LoVo (cell line): ENCODE measurements around the gene ZBTB40.

Experiments
- DNase-seq: peaks from one replicate; pipeline ENCODE4 v3.0.0-alpha.2; 2016; ENCODE audit warnings: low spot score

Gene ZBTB40

DNA sequence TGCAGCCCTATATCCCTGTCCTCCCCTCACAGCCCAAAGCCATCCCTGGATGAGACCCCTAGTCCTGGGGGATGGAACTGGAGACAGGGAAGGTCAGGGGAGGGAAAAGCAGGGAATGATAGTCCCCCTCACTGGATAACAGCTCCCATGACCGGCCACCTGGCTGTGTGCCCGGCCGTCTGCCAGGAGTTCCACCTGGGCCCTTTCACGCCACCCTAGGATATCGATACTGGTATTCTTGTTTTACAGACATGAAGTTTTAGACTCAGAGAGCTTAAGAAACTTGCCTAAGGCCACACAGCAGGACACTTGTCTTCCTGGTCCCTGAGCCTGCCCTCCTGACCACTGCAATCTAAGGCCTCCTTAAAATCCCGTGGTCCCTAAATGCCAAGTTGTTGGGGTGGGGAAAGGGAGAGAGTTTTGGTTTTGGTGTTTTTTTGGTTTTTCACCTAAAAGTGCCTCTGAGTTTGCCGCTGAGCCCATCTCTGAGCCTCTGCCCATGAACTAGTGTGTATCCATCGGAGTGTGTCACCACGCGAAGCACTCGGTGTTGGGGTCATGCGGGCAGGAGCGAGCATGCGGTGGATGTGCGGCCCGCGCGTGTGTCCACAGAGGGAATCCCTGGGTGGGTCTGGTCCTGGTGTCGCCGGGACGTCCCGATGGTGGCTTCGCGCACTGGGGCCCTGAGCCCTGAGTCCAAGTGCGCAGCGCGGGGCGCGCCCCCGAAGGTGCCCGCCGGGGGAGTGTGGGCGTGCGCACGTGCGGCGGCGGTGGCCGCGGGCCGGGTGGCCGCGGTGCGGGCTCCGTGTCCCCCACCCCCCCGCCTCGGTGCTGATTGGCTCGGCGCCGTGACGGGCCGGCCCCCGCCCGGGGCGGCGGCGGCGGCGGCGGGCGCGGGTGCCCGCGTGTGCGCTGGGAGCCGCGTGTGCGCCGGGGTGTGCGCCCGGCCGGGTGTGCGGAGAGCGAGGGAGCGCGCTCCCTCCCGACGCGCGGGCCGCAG is 111.2 kb downstream of the ZBTB40 start, which contains the start of gene EPHA8:
Gene EPHA8 (plus strand): TSS at position 906 of the 1,000 bp plus-strand sequence. CDS start 147 bp downstream, outside the sequence.
- no peak for DNase-seq

DNA sequence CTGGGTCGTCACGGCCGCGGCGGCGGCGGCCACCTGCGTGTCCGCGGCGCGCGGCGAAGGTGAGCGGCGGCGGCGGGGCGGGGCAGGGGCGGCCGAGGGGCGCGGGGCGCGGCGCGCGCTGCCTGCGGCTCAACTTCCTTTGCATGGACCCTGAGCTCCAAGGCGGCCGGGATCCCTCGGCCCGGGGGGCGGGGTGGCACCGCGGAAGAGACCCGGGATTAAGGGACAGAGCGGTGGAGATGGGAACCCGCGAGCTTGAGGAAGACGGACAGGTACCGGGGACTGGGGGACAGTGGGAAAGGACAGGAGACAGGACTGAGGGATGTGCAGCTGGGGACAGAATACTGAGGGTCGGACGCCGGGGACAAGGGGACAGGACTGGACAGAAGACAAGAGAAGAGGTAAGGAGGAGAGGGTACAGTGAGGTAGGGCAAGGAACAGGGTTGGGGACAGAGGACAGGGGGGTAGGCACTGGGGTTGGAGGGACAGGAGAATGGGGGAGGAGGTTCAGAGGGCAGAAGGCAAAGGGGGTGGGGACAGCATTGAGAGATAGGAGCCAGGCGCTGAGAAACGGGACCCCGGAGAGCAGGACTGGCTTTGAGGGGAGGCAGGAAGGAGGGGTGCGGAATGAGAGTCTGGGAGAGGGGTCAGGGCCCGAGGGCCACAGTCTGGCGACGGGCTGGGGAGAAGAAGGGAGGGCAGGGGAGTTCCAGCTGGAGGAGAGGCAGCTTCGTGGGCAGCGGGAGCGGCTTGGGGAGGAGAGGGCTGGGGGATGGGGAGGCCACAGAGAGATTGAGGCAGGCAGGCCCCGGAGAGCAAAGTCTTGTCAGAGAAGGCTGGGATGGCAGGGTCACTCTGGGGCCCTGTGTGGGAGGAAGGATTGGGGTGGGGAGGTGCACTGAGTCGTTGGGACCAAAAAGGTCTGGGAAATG is 112.3 kb downstream of the ZBTB40 start:
- no peak for DNase-seq

- DNase-seq, result no peak
Observed at GRCh38 chr1:22566161-22566560, 114.5 kb downstream of the ZBTB40 start.

DNA sequence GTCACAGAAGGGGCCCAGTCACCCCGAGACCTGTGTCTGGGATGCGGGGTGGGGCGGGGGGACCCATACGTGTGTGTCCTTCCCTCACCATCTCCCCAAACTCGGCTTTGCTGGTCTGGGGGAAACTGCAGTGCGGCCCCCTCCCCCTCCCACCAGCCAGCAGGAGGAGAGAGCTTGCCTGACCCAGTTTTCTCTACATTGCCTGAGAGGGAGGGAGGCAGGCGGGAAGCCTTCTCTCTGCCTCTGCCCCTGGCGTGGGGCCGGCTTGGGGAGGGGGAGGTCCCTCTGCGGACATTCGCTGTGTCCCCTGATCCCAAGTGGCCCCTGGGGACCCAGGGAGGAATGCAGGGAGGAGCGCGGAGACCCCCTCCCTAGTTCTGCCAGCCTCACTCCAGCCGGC is 115.5 kb downstream of the ZBTB40 start:
- DNase-seq, result no peak

- DNase-seq, result no peak
Observed at GRCh38 chr1:22567994-22568393, 116.3 kb downstream of the ZBTB40 start.

DNA sequence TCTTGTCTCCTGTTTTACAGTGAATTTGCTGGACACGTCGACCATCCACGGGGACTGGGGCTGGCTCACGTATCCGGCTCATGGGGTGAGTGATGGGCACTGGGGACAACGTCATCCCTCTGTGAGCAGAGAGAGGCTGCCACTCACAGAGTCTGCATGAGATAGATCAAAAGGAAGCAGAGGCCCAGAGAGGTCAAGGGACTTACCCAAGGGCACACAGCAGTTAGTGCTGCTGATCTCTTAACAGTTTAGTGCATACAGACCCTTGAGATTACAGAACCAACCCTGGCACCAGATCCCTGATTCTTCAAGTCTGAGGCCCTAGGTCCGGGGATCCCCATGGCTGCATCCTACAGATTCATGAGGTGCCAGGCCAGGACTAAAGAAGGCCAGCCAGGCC is 117.6 kb downstream of the ZBTB40 start:
- DNase-seq, result no peak

DNA sequence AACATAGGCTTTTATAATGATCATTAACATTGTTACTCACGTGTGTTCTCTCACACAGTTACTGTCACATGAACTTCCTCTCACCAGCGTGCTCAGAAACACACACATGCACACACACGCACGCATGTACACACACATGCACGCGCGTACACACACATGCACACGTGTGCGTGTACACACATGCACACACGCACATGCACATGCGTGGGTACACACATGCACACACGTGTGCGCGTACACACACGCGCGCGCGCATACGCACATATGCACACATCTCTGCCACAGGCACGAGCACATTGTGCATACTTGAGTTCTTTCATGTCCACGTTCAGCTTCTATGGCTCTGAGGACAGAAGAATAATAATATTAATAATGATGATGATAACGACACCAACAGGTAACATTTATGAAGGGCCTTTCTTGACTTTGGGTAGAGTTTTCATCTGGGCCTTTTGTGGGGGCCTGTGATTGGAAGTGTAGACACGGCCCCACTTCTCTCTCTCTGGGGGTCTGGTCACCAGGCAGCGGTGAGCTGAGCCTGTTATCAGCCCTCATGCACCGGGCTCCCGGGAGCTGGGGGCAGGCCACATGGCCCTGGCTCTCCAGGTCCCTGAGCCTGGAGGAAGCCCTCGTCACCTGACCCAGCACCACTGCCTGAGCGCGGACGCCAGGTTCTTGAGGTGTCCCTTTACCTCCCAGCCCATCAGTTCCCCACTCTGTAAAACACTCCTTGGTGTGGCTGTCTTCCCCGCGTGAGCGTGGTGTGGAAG is 118.7 kb downstream of the ZBTB40 start:
- no peak for DNase-seq

DNA sequence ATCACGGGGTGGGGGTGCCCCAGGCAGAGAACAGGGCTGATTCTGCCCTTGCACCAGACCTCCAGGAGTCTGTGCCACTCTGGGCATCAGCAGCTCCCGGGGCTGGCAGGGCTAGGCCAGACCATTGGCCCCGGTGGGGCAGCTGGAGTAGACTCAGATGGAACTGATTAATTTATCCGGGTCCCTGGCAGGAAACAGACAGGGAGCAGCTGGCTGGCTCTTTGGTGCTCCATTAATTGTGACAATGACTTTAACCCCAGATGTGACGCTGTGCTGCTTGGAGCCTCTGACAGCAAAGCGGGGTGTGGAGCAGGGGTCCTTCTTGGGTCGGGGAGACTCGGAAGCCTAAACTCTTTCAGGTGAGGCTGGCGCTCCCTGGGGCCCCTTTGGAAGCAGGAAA is 121.2 kb downstream of the ZBTB40 start:
- no peak for DNase-seq

- no peak for DNase-seq
Observed at GRCh38 chr1:22573237-22573636, 121.6 kb downstream of the ZBTB40 start.

GRCh38 chr1:22575532-22576149 is 124.0 kb downstream of the ZBTB40 start:
- no peak for DNase-seq

GRCh38 chr1:22576150-22576544 is 124.5 kb downstream of the ZBTB40 start:
- no peak for DNase-seq

DNA sequence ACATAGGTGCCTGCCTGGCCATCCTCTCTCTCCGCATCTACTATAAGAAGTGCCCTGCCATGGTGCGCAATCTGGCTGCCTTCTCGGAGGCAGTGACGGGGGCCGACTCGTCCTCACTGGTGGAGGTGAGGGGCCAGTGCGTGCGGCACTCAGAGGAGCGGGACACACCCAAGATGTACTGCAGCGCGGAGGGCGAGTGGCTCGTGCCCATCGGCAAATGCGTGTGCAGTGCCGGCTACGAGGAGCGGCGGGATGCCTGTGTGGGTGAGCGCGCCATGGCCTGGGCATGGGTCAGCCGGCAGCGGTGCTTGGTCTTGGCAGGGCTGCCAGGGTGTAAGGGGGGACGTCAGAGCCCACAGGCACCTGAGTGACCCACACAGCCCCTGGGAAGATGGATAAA is 125.0 kb downstream of the ZBTB40 start:
- DNase-seq, result no peak

DNA sequence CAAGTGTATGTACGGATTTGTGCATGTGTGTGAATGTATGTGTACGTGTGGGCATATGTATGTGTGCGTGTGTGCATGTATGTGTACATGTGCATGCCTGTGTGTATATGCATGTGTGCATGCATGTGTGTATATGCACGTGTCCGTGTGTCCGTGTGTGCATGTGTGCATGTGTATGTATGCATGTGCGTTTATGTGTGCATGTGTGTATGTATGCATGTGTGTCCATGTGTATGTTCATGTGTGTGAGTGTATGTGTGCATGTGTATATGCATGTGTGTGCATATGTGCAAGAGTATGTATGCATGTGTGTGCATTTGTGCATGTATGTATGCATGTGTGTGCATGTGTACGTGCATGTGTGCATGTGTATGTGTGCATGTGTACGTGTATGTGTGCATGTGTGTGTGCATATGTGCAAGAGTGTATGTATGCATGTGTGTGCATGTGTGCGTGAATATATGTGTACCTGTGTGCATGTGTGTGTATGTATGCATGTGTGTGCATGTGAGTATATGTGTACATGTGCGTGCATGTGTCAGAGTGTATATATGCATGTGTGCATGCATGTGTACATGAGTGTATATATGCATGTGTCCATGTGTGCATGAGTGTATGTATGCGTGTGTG is 127.2 kb downstream of the ZBTB40 start:
- no peak for DNase-seq

DNA sequence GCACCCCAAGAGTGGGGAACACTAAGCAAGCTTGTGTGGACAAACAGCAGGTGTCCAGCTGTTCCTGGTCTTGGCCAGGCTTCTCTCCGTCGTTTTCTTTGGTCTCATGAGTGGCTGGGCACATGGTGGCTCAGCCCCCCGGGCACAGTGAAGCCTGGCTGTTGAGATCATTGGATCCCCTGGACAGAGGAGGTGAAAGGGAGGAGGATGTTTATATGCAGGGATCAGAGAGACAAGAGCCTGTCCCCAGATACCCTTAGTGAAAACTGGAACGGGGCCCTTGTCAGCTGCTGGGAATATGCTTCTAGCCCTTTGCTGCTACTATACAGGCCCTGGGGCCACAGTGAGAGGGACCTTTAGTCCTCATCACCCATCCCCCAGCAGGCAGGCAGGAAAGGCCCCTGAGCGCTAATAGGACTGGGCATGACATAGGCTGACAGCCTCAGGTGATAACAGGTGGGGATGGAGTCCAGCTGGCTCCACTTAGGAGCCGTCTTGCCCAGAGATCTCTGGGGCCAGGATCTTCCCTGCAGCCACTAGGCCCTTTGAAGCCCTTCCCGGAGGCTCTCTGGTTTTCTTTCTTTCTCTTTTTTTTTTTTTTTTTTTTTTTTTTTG is 128.0 kb downstream of the ZBTB40 start:
- no peak for DNase-seq
